Fibroblast of upper back skin (primary cell): Measurements from ENCODE around the gene DNAJB11.
A peak's percentile ranks its signal among the peaks of the same experiment; 100 is the strongest.
"Not testable (repeated sequence)": the region's sequence is repeated elsewhere in the genome, so short reads cannot be mapped to it uniquely, and the experiment has no call there.

Source experiments
- DNase-seq: peaks from one replicate; pipeline ENCODE4 v3.0.0-alpha.2; 2013

Gene DNAJB11

DNA sequence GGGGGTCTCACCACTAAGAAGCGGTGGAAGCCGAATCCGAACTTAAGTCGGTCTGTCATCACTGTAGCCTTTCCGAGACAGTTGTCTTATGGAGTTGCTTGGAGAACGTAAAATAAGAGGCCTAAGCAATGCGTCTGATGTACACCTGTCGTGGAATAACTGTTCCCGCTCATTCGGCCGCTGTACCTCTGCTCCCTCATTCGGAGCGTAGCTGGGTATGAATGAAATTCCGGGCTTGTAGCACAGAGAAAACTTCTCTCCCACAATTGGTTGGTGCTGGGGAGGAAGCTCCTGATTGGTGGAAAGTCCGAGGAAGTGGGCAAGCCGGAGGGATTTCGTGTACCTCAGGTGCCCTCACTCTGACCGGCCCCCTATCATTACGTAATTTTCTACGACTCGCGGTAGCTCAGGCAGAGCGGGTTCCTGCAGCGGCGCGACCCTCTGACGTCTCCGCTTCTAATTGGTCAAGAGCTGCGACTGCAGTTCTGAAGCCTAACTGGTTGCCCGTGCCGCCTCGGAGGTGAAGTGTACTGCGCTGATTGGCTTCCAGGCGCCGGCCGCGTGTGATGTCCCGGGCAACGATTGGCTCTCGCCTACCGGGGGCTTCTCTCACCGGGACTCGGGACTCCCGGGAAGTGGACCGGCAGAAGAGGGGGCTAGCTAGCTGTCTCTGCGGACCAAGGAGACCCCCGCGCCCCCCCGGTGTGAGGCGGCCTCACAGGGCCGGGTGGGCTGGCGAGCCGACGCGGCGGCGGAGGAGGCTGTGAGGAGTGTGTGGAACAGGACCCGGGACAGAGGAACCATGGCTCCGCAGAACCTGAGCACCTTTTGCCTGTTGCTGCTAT lies at the start of gene DNAJB11:
Gene DNAJB11, plus strand, starts transcription at position 625 of the 845 bp plus-strand sequence. Its CDS starts 178 bp downstream, at position 803.
- peak; percentile 100 for DNase-seq

DNA sequence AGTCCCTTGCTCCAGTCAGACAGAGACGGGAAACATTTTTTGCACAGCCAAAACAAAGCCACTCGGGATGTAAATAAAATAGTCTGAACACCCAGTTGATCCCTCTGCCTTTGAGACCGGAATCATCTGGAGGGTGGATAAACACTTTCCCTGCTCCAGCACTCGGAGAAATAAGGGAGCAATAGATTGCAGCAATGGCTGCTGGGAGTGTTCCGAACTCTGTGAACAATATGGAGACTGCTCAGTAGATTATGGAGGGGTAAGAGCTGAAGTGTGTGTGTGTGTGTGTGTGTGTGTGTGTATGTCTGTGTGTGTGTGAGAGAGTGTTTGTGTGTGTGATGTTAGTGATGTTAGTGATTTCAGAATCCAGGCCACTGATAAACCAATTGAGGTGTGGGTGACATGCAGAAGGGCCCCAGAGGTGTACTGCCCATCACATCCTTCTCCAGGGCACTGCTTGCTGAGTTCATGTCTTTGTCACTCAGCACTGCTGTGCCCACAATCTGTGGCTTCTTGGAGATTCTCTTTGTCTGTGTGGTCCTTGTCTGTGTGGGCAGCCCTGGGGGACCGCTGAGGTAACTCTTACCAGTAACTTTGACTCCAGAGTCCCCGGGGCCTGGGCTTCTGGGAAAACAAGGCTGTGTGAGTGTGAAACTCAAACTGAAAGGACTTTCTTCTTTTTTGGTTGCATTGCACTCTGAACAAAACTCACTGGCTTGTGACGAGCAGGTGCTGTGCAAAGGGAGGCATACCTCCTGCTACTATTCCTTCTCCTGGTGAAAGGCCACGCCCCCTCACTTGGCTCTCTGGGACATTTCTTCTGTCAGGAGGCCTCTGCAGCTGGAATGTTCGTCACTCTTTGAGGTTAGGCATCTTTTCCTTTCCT lies 49.3 kb upstream of the DNAJB11 start:
- no peak for DNase-seq

DNA sequence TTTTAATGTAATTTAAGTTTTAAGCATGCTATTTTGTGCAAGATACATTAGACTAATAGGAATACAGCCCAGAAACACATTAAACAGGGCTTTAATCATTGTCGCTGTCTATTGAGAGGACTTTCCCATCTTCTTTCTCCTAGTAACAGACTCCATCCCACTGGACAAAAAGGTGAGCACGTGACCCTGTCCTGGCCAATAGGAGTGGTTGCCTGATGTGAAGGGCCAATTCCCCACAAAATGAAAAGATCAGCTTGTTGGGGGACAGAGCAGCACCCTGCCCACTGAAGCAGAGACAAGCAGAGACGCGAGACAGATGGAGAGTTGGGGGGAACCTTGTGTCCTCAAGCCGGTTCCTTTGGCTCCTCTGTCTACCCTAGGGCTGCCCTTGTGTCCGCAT lies 47.5 kb upstream of the DNAJB11 start:
- no peak for DNase-seq

DNA sequence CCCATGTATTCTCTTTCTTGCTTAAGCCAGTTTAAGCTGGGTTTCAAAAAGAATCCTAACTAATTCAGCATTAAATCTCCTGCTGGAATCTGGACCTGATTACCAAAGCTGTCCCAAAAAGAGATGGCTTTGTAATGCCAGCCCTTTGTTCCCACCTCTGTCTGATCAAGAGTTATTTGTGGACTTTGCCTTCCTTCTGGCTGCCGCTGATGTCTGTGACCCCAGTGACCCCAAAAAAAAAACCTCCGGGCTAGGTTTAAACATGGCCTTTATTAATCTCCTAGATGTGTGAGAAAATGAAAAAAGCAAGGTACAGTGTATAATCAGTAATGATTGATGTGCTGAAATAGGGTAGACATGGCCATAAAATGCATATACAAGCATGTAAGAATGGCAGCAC lies 47.1 kb upstream of the DNAJB11 start:
- DNase-seq, result no peak

DNA sequence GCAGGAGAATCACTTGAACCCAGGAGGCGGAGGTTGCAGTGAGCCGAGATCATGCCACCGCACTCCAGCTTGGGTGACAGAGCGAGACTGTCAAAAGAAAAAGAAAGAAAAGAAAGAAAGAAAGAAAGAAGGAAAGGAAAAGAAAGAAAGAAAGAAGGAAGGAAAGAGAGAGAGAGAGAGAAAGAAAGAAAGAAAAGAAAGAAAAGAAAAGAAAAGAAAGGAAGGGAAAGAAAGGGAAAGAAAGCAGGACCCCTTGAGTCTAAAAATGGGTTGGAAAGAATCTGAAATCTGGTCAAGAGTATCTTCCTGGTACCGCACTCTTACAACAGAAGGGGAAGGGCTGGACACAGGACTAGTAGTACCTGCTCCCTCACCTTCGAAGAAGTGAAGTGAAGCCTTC lies 45.9 kb upstream of the DNAJB11 start:
- DNase-seq, result no peak

DNA sequence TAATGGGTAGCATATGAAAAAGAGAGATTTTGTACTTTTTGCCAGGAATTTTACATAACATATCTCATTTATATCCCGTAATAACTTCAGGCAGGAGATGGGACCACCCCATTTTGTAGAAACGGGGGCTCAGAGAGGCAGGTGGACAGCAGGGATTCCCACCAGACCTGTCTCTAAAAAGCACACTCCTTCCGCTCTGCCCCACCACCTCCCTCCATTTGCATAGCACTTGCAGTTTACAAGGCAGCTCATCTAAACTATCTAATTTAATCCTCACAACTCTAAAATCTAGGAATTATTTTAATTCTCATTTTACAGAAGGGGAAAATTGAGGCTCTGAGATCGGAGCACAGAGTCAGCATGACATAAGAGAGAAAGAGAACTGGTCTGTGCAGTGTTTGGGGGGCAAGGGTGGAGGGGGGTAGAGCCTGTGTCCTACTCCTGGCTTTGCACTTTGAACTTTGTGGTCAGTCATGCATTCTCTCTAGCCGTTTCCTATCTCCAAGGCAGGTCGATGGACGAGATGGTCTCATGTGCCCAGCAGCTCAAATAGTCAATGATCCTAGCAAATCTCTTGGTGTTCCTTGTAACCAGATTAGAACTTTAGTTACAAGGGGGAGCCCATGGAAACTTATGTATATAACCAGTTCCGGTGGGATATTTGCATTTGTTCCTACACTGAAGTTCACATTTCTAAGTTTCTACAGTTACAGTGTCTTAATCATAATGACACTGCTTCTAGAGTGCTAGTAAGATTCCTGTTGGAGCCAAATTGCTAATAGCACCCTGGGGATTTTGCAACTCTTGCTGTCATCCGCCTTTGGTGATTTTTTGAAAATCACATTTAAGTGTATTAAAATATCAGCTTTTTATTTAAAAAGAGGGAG lies 44.9 kb upstream of the DNAJB11 start:
- DNase-seq, result no peak

DNA sequence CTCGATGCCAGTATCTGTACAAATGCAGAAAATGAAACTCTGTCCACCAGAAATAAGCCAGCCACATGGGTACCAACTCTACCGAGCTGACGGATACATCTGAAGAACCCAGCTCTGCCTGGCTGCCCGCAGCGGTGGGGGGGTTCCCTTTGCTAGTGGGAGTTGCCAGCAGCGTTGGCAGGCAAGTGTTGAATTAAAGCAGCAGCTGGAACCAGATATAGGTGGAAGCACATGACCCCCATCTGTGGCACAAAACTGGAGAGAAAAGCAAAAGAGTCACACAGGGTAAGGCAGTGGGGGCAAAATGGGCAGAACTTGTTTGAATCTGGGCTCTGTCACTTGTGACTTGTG lies 44.3 kb upstream of the DNAJB11 start:
- DNase-seq, result no peak

DNA sequence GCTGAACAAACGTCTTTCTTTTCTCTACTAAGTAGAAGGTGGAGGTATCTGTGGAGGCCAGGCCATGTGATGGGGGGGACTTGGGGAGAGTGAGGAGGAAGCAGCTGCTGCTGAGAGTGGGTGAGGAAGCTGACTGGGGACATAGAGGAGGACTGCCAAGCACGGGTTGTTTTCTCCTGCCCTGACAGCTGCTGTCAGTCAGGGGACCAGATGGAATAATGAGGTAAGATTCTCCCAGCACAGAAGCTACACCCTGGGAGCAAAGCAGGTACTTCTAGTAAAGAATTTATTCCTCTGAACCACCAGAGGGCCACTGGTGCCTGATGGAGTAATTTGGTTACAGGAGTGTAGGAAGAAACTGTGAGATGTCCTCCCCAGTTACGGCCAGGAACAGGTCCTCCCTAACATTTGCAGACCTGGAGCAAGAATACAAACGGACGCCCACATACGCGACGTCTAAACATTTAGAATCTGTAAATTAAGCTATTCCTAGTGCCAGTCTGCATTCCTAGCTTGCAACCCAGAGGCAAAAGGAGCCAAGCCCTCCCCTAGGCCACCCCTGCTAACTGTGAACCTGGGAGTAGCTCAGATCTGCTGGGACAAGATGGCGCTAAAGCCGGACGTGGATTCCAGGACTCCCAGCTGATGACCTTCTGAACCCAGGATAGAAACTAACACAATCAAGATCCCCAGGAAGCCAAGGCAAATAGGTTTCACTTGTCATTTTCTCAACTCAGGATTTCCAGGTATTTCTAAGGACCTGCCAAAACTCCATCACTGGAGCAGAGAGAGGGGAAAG lies 41.1 kb upstream of the DNAJB11 start:
- no peak for DNase-seq

DNA sequence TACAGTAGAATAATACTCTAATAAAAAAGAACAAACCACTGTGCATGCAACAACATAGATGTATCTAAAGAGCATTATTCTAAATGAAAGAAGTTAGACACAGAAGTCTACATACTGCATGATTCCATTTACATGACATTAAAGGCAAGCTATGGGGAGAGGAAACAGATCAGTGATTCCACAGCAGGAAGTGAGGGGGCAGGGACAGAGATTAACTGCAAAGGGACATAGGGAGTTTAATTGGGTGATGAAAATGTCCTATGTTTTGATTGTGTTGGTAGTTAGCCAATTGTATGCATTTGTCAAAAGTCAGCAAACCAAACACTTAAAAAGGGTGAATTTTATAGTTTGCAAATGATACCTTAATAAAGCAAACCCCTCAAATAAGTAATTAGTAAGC lies 40.1 kb upstream of the DNAJB11 start:
- DNase-seq, result no peak

DNA sequence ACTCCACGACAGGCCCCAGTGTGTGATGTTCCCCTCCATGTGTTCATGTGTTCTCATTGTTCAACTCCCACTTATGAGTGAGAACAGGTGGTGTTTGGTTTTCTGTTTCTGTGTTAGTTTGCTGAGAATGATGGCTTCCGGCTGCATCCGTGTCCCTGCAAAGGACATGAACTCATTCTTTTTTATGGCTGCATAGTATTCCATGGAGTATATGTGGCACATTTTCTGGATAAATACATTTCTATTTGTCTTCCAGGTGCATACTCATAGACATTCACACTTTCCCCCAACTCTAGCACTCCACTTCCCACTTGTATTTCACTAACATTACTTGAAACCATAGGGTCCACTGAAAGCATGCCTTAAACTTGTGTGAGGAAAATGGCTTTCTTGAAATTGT lies 38.8 kb upstream of the DNAJB11 start:
- not testable (repeated sequence) for DNase-seq

DNA sequence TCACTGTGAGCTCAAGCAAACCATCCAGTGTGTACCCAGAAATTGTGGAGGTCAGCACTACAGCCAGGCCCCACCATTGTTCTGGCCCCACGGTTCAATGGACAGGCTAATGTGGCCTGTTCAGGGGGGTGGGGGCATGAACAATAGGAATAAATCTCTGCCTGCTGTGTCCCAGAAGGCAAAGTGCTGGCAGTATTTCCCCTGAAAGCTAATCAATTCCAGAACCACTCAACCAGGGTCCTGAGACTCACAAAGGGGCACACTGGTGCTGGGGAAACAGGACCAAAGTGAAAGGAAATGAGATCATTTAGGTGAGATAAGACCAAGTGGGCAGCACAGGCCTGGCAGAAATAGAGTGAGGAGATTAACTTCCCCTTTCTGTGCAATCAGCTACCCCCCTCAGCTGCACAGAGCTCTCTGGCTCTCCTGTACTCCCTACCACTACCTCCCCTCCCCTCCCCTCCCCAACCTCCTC lies 37.9 kb upstream of the DNAJB11 start:
- DNase-seq, result no peak

DNA sequence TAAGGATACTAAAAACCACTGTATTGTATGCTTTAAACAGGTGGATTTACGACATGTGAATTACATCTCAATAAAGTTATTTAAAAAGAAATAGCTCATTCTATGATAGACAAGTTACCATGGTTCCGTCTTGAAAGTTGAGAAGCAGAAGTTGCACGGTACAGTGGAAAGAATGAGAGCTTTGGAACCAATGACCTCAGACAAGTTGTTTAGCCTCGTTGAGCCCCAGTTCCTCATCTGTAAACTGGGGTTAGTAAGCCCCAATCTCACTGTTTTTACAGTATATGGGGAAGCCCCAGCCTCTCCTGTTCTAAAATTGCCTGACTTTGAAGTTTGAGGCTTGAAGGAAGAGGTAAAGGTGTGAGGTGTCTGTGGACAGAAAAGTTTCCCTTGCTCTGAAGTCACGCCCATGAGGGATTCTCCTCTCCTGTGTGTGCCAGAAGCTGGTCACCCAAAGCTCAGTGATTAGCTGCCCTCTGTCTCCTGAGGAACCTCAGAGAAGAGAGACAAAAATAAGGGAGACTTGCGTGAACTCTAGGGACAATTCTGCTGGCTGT lies 36.3 kb upstream of the DNAJB11 start:
- no peak for DNase-seq

DNA sequence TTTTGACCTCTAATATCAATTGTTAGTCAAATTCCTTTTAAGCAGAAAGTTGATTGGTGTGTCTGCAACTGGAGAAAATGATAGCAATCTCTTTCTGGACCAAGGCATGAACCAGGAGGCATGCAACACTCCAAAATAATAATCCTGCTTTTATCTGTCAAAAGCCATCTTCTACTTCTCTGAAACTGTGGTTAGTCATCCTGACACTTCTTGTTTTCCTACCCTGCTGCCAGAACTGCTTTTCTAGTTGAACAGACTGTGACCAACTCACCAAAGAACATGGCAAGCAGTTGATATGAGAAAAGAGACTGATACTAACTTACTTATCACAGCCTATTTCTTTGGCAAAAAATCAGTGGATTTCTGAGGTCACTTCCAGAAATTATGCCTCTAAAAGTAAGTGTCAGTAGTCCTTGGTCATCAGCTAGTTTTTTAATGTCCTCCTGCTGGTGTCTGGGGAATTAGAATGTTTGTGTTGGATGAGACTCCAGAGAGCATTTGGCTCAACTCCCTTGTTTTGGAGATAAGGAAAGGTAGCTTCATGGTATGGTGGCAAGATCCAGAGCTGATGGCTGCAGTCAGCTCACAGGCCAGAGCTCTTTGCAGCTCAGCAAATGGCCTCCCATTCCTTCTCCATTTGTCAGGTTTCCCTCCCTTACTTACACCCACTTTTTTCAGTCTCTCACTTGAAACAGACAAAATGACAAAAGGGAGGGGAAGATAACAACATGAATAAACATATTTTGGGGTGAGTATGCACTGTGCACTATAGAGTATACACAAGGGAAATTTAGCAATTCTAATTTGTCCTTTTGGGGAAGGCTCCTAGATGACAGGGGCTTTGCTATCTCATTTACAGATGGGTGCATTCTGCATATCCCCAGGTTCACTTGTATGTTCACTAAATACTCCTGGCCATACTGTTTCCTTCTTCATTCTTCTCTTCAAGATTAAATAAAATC lies 33.4 kb upstream of the DNAJB11 start:
- DNase-seq, result no peak

DNA sequence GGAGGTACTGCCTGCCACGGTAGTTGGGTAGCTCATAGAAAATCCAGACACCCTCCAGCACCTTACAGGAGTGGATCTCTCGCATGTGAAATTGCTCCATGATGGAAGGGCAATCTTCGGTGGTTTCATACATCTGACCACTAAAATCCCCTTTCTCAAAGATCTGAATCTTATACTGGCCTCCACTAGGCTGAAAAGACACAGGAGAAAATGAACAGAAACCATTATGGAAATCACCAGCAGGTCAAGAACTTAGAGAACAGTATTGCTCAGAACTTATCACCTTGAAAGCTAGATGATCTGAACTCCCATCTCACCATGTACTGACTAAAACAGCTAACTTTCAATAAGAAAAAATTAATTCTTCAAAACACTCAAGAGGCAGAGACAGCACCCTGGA lies 31.7 kb upstream of the DNAJB11 start:
- DNase-seq, result no peak

DNA sequence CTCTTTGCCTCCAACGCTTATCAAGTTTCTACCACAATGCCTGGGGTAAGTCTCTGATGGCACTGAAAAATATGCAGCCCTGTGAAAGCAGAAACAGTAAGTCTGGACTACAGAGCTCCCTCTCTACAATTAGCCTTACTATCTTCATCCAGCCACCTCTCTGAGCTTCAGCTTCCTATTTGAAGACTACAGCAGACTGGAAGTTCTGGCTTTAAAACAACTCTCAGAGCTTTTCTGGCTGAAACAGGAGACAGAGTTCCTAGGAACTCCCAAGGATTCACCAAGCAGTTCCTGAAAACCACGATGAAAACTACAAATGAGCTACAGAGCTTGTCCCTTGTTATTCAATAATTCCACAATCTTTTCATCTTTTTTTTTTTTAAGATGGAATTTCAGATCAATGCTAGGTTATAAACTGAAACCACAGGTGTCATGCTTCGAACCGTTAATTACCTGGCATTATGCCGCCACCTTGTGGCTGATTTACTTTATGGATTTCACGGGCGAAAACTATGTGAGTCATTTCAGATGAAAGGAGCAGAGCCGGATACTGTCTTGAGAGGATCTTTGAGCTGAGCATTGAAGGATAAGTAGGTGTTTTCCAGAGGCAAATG lies 30.2 kb upstream of the DNAJB11 start:
- peak; percentile 76 for DNase-seq

DNA sequence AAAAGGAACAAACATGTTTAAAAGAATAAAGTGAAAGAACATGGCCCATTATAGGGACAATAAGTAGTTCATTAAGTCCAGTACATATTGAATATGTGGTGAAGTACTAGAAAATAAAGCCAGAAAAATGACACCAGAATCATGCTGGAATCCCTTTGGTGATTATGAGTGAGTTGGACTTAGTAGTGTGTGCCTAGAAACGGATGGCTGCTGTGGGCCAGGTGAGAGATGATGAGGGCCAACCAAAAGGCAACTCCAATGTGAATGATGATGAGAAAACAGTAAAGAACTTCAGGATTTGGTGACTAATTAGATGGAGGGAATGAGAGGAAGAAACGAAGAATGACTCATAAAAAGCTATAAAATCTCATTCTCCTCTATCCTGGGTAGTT lies 29.7 kb upstream of the DNAJB11 start:
- DNase-seq, result peak; percentile 9

DNA sequence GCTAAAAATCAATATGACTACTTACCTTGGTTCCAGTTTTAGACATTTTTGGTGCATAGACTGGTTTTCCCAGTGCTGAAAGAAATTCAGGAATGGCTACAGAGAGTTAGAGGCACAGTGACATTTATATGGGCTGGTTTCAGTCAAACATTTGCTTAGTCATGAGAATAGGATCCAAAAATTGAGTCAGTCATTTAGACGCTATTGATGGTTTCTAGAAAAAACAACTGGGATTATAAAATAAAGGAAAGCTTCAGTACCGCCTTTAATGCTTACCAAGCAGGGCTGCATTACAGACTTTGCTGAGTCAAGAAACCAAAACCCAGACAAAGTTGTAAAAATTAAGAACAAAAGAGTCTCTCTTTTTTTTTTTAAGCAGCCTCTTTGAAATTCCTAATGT lies 26.2 kb upstream of the DNAJB11 start, which contains the start of gene CRYGS:
Gene CRYGS, minus strand, starts transcription at position 100 of the 400 bp plus-strand sequence. Its CDS starts 54 bp downstream, at position 46.
- peak; percentile 15 for DNase-seq

DNA sequence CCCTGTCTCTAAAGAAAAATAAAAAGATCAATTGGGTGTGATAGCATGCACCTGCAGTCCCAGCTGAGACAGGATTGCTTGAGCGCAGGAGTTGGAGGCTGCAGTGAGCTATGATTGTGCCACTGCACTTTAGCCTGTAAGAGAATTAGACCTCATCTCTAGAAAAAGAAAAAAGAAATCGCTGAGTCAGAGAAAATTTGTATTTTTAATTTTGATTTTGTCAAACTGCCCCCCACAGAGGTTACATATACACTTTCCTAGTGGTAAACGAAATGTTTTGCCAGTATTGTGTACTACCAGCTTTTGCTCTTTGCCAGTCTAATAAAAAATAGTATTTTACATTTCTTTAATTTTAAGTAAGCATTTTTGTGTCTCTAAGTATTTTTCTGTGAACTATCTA lies 21.0 kb upstream of the DNAJB11 start:
- no peak for DNase-seq

DNA sequence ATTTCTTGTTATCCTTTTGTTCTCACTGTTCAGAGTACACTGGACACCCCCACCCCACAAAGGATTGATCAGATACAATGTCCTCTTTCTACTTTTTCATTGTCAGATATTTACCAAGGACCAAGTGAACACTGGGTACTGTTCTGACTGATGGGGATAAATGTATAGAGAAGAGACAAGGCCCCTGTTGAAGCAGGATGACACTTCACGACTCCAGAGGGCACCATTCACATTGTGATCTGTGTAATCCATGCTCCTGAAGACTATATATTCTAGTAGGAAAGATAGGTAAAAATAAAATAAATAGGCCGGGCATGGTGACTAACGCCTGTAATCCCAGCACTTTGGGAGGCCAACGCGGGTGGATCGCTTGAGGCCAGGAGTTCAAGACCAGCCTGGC lies 19.1 kb upstream of the DNAJB11 start:
- no peak for DNase-seq
